K562 (cell line): Measurements from ENCODE around the gene DNAJB7. TPM values are rescaled to one million over a fixed set of nuclear protein-coding genes. Genes with fewer than 3 reads are reported as not detected.

Source experiments
- ARID2 ChIP-seq: fragments of 450-650 bp; IDR thresholded peaks from 2 replicates; pipeline ENCODE4 v1.6.1; 2017; ENCODE audit warnings: antibody characterized with exemption, mild to moderate bottlenecking
- ATF1 ChIP-seq, 2 experiments: fragments of 450-650 bp in 1 of 2; IDR thresholded peaks; 2 replicates each; pipeline ENCODE4 v1.6.1; 2016; ENCODE audit warnings: missing compliant biosample characterization in 1 of 2, missing genetic modification characterization in 1 of 2
- CBX5 ChIP-seq: IDR thresholded peaks from 2 replicates; pipeline ENCODE4 v1.6.1; 2014; ENCODE audit warnings: low read depth, borderline replicate concordance
- ELK1 ChIP-seq: sonication (generic); formaldehyde crosslinking; IDR thresholded peaks from 2 replicates; pipeline ENCODE4 v1.8.1; 2022; ENCODE audit warnings: missing genetic modification reagents
- HNRNPH1 ChIP-seq: fragments of 200-400 bp; formaldehyde crosslinking; optimal IDR thresholded peaks from 2 replicates; pipeline ENCODE3; 2017; ENCODE audit warnings: low read depth, mild to moderate bottlenecking, low read length, moderate library complexity
- HOXB6 ChIP-seq: fragments of 250-450 bp; sonication (Bioruptor Pico); IDR thresholded peaks from 2 replicates; pipeline ENCODE4 v1.5.1; 2022; ENCODE audit warnings: mild to moderate bottlenecking, borderline replicate concordance
- MCM7 ChIP-seq, 2 experiments: fragments of 450-650 bp; IDR thresholded peaks; 2 replicates each; pipeline ENCODE4 v1.6.1; 2016 to 2018
- MXD1 ChIP-seq: fragments of 250-450 bp; sonication (Bioruptor Pico); IDR thresholded peaks from 2 replicates; pipeline ENCODE4 v1.8.0; 2021; ENCODE audit warnings: borderline replicate concordance, mild to moderate bottlenecking, moderate library complexity; ENCODE audit not compliant: poor library complexity, severe bottlenecking
- NCOA1 ChIP-seq: fragments of 450-650 bp; IDR thresholded peaks from 2 replicates; pipeline ENCODE4 v1.6.1; 2016; ENCODE audit warnings: low read depth
- NONO ChIP-seq, 2 experiments: fragments of 200-400 bp in 1 of 2; fragments of 450-650 bp in 1 of 2; formaldehyde crosslinking in 1 of 2; IDR thresholded peaks; 2 replicates each; pipeline ENCODE4 v1.6.1; 2017; ENCODE audit warnings: low read depth in 2 of 2, mild to moderate bottlenecking in 2 of 2, moderate library complexity in 2 of 2, low read length in 1 of 2
- NR1H2 ChIP-seq: sonication (generic); formaldehyde crosslinking; IDR thresholded peaks from 2 replicates; pipeline ENCODE4 v1.4.0; 2020; ENCODE audit warnings: mild to moderate bottlenecking, missing genetic modification reagents
- SMC3 ChIP-seq: conservative IDR thresholded peaks from 2 replicates; pipeline ENCODE4 v1.6.1; 2011; ENCODE audit warnings: low read depth, low read length, improper control_type of control experiment; ENCODE audit not compliant: insufficient read depth
- ZNF197 ChIP-seq: fragments of 200-800 bp; sonication (Bioruptor generic); IDR thresholded peaks from 2 replicates; pipeline ENCODE4 v1.6.1; 2016; ENCODE audit warnings: low read depth, missing genetic modification characterization, missing compliant biosample characterization
- ZNF318 ChIP-seq, 2 experiments: fragments of 450-650 bp; IDR thresholded peaks; 2 replicates each; pipeline ENCODE4 v1.6.1; 2016; ENCODE audit warnings: mild to moderate bottlenecking in 2 of 2, borderline replicate concordance in 1 of 2, low read depth in 1 of 2, moderate library complexity in 1 of 2
- ZNF79 ChIP-seq: fragments of 250-450 bp; sonication (Bioruptor Pico); IDR thresholded peaks from 2 replicates; pipeline ENCODE4 v1.4.0; 2020; ENCODE audit warnings: low read depth, mild to moderate bottlenecking, moderate library complexity
- ZNF830 ChIP-seq: fragments of 250-450 bp; sonication (Bioruptor Pico); IDR thresholded peaks from 2 replicates; pipeline ENCODE4 v1.5.0; 2021; ENCODE audit warnings: mild to moderate bottlenecking
- polyA plus RNA-seq, 8 experiments: library from polyadenylated mRNA; depleted of rRNA in 4 of 8; stranded (reverse) in 5 of 8; unstranded in 3 of 8; fragments of >200 nt; fragmentation: Nextera tagmentation in 2 of 8; fragmentation: Illumina TruSeq in 1 of 8; extraction: Ambion mirVana in 2 of 8; extraction: Trizol in 1 of 8; gene quantifications; 2 replicates each; pipeline versions ENCODE4 v1.2.1 to v1.2.3, GENCODE V29; 2011 to 2014; ENCODE audit warnings: inconsistent platforms in 1 of 8, missing spikeins in 1 of 8
- total RNA-seq, 7 experiments: library from RNA; depleted of rRNA in 6 of 7; stranded (reverse); fragments of >200 nt in 6 of 7; fragmentation: Illumina TruSeq in 2 of 7; extraction: Trizol in 2 of 7; gene quantifications; 2 replicates each; pipeline versions ENCODE4 v1.2.1 to v1.2.3, GENCODE V29; 2011 to 2021; ENCODE audit warnings: low replicate concordance in 1 of 7

Gene DNAJB7
- total and polyA plus RNA-seq, 9 of the 15 experiments (the other 6 are each of a cell fraction or from before 2014, with no cell fraction given): 0.13 to 0.21 TPM; not detected in 7

- TF ChIP-seq ZNF79 (CRISPR knock-in tag) (no peak), ZNF318 (IDR thresholded peaks at IDR 0.05; ENCODE audit: borderline replicate concordance in 1 of 2, low read depth in 1 of 2) (no peak), ARID2 (no peak), NCOA1 (no peak), ZNF197 (0 out of 2 replicates have a peak, but pooled peaks have one; percentile 25), ZNF830 (CRISPR knock-in tag) (no peak), MCM7 (IDR thresholded peaks at IDR 0.05) (no peak), NR1H2 (CRISPR knock-in tag) (no peak), ELK1 (CRISPR knock-in tag) (no peak), NONO (IDR thresholded peaks at IDR 0.05; ENCODE audit: low read depth in 2 of 2, low read length in 1 of 2) (no peak), HOXB6 (no peak), HNRNPH1 (no peak), ATF1 (CRISPR knock-in tag; IDR thresholded peaks at IDR 0.05) (peak; percentile 81), ATF1 (tag; IDR thresholded peaks at IDR 0.05) (peak; percentile 99), MXD1 (no peak), CBX5 (no peak), SMC3 (no peak)
These were observed 5.2 kb downstream of the DNAJB7 start, which contains the start of the genes ST13 and XPNPEP3 (continued) for GRCh38 chr22:40856513-40857308.
